ENCODE measurements around the gene CPAMD8.

The CPAMD8 gene

GRCh38 chr19:17022738-17023137, 3.9 kb downstream of the CPAMD8 start:
- Histone ChIP-seq H4K8ac (ENCODE audit: low read depth, low read length) (no peak overlapping the region), H3K79me1 (ENCODE audit: low read length) (peaks cover 9% of the 10 kb centered on the region), H3K4ac (ENCODE audit: low read depth, low read length) (no peak overlapping the region), H3K27ac (ENCODE audit: low read depth, low read length) (no peak overlapping the region), H3K23ac (ENCODE audit: low read length) (no peak overlapping the region), H3K27me3 (ENCODE audit: insufficient read depth, low read length) (no peaks in the 10 kb centered on the region), H2AFZ (ENCODE audit: insufficient read depth, low read length, poor library complexity) (no peak overlapping the region), H4K12ac (ENCODE audit: low read depth, low read length) (no peak overlapping the region), H2BK120ac (ENCODE audit: insufficient read depth, low read length, poor library complexity) (peak overlapping the region; percentile 25), H3K4me2 (ENCODE audit: low read length) (no peak overlapping the region), H2AK5ac (ENCODE audit: low read length) (peak overlapping the region; percentile 57), H3K4me3 (ENCODE audit: low read depth, low read length) (no peak overlapping the region), H3K9ac (ENCODE audit: low read length) (no peak overlapping the region), H4K91ac (ENCODE audit: low read depth, low read length) (peak overlapping the region; percentile 13), H3K36me3 (ENCODE audit: control insufficient read depth in 1 of 2, insufficient read depth in 2 of 2, low read length in 2 of 2) (no peaks in the 10 kb centered on the region), H2BK12ac (ENCODE audit: low read length) (peak overlapping the region; percentile 8), H3K9me3 (ENCODE audit: insufficient read depth, low read depth, low read length) (peaks cover 3% of the 10 kb centered on the region), H3K14ac (ENCODE audit: low read length) (no peak overlapping the region), H2BK5ac (ENCODE audit: low read depth, low read length, poor library complexity) (no peak overlapping the region), H3K18ac (ENCODE audit: low read length) (peak overlapping the region; percentile 5), H3K79me2 (ENCODE audit: control insufficient read depth, insufficient read depth, low read length, poor library complexity) (no peaks in the 10 kb centered on the region), H3K4me1 (ENCODE audit: control insufficient read depth in 1 of 2, insufficient read depth in 2 of 2, low read length in 2 of 2) (peaks cover 11 to 28% of the 10 kb centered on the region in 2 experiments)
- no CpG with 5 or more reads among the region's 7 CpGs for WGBS (ENCODE audit: extremely low coverage, insufficient coverage, insufficient read length)
- no peak for DNase-seq

GRCh38 chr19:17021793-17022590, 4.6 kb downstream of the CPAMD8 start:
- no peaks in the 10 kb centered on the region for H3K79me2 ChIP-seq (ENCODE audit: control insufficient read depth, insufficient read depth, low read length, poor library complexity)
- H3K23ac ChIP-seq (ENCODE audit: low read length), result no peak overlapping the region
- H3K27ac ChIP-seq (ENCODE audit: low read depth, low read length), result no peak overlapping the region
- H3K4ac ChIP-seq (ENCODE audit: low read depth, low read length), result no peak overlapping the region
- H3K4me1 ChIP-seq (ENCODE audit: control insufficient read depth in 1 of 2, insufficient read depth in 2 of 2, low read length in 2 of 2), result peaks cover 11 to 28% of the 10 kb centered on the region in 2 experiments
- H3K9ac ChIP-seq (ENCODE audit: low read length), result no peak overlapping the region
- no peak overlapping the region for H3K4me3 ChIP-seq (ENCODE audit: low read depth, low read length)
- H2AK5ac ChIP-seq (ENCODE audit: low read length), result no peak overlapping the region
- no peak overlapping the region for H3K18ac ChIP-seq (ENCODE audit: low read length)
- peaks cover 9% of the 10 kb centered on the region for H3K79me1 ChIP-seq (ENCODE audit: low read length)
- H3K4me2 ChIP-seq (ENCODE audit: low read length), result no peak overlapping the region
- H3K27me3 ChIP-seq (ENCODE audit: insufficient read depth, low read length), result no peaks in the 10 kb centered on the region
- H2BK5ac ChIP-seq (ENCODE audit: low read depth, low read length, poor library complexity), result no peak overlapping the region
- WGBS (ENCODE audit: extremely low coverage, insufficient coverage, insufficient read length), result no CpG with 5 or more reads among the region's 12 CpGs
- no peaks in the 10 kb centered on the region for H3K36me3 ChIP-seq (ENCODE audit: control insufficient read depth in 1 of 2, insufficient read depth in 2 of 2, low read length in 2 of 2)
- DNase-seq, result peak; percentile 95 to 98
- H4K91ac ChIP-seq (ENCODE audit: low read depth, low read length), result peak overlapping the region; percentile 13
- no peak overlapping the region for H2BK120ac ChIP-seq (ENCODE audit: insufficient read depth, low read length, poor library complexity)
- H3K9me3 ChIP-seq (ENCODE audit: insufficient read depth, low read depth, low read length), result peaks cover 3% of the 10 kb centered on the region
- no peak overlapping the region for H3K14ac ChIP-seq (ENCODE audit: low read length)
- H2BK12ac ChIP-seq (ENCODE audit: low read length), result no peak overlapping the region
- no peak overlapping the region for H2AFZ ChIP-seq (ENCODE audit: insufficient read depth, low read length, poor library complexity)
- H4K12ac ChIP-seq (ENCODE audit: low read depth, low read length), result no peak overlapping the region
- H4K8ac ChIP-seq (ENCODE audit: low read depth, low read length), result no peak overlapping the region

- H2BK12ac ChIP-seq (ENCODE audit: low read length), result no peak overlapping the region
- no peak overlapping the region for H3K9ac ChIP-seq (ENCODE audit: low read length)
- H3K4ac ChIP-seq (ENCODE audit: low read depth, low read length), result no peak overlapping the region
- peak overlapping the region; percentile 34 for H4K91ac ChIP-seq (ENCODE audit: low read depth, low read length)
- no peak overlapping the region for H2BK5ac ChIP-seq (ENCODE audit: low read depth, low read length, poor library complexity)
- no peak overlapping the region for H2AK5ac ChIP-seq (ENCODE audit: low read length)
- H3K4me2 ChIP-seq (ENCODE audit: low read length), result no peak overlapping the region
- no peaks in the 10 kb centered on the region for H3K79me2 ChIP-seq (ENCODE audit: control insufficient read depth, insufficient read depth, low read length, poor library complexity)
- WGBS (ENCODE audit: extremely low coverage, insufficient coverage, insufficient read length), result no CpG with 5 or more reads among the region's 1 CpG
- no peak overlapping the region for H3K4me3 ChIP-seq (ENCODE audit: low read depth, low read length)
- H3K4me1 ChIP-seq (ENCODE audit: control insufficient read depth in 1 of 2, insufficient read depth in 2 of 2, low read length in 2 of 2), result peaks cover 10 to 27% of the 10 kb centered on the region in 2 experiments
- H3K23ac ChIP-seq (ENCODE audit: low read length), result no peak overlapping the region
- H2BK120ac ChIP-seq (ENCODE audit: insufficient read depth, low read length, poor library complexity), result no peak overlapping the region
- no peak for DNase-seq
- no peak overlapping the region for H4K12ac ChIP-seq (ENCODE audit: low read depth, low read length)
- H2AFZ ChIP-seq (ENCODE audit: insufficient read depth, low read length, poor library complexity), result no peak overlapping the region
- H3K9me3 ChIP-seq (ENCODE audit: insufficient read depth, low read depth, low read length), result peaks cover 3% of the 10 kb centered on the region
- H3K27me3 ChIP-seq (ENCODE audit: insufficient read depth, low read length), result no peaks in the 10 kb centered on the region
- H3K79me1 ChIP-seq (ENCODE audit: low read length), result peaks cover 9% of the 10 kb centered on the region
- H3K27ac ChIP-seq (ENCODE audit: low read depth, low read length), result no peak overlapping the region
- H3K18ac ChIP-seq (ENCODE audit: low read length), result no peak overlapping the region
- no peak overlapping the region for H4K8ac ChIP-seq (ENCODE audit: low read depth, low read length)
- H3K36me3 ChIP-seq (ENCODE audit: control insufficient read depth in 1 of 2, insufficient read depth in 2 of 2, low read length in 2 of 2), result no peaks in the 10 kb centered on the region
- H3K14ac ChIP-seq (ENCODE audit: low read length), result no peak overlapping the region
Observed at GRCh38 chr19:17021328-17021727, 5.3 kb downstream of the CPAMD8 start.

GRCh38 chr19:17020823-17021222, 5.8 kb downstream of the CPAMD8 start:
- WGBS (ENCODE audit: extremely low coverage, insufficient coverage, insufficient read length), result no CpG with 5 or more reads among the region's 2 CpGs
- no peak overlapping the region for H3K4me2 ChIP-seq (ENCODE audit: low read length)
- H3K9ac ChIP-seq (ENCODE audit: low read length), result no peak overlapping the region
- no peak overlapping the region for H2BK120ac ChIP-seq (ENCODE audit: insufficient read depth, low read length, poor library complexity)
- H3K4me1 ChIP-seq (ENCODE audit: control insufficient read depth in 1 of 2, insufficient read depth in 2 of 2, low read length in 2 of 2), result peaks cover 6 to 22% of the 10 kb centered on the region in 2 experiments
- DNase-seq, result peak in 1 of 2 donors; percentile 26
- no peak overlapping the region for H4K91ac ChIP-seq (ENCODE audit: low read depth, low read length)
- no peak overlapping the region for H2AFZ ChIP-seq (ENCODE audit: insufficient read depth, low read length, poor library complexity)
- no peak overlapping the region for H3K4me3 ChIP-seq (ENCODE audit: low read depth, low read length)
- peaks cover 6% of the 10 kb centered on the region for H3K79me1 ChIP-seq (ENCODE audit: low read length)
- H2AK5ac ChIP-seq (ENCODE audit: low read length), result no peak overlapping the region
- no peak overlapping the region for H2BK12ac ChIP-seq (ENCODE audit: low read length)
- no peak overlapping the region for H2BK5ac ChIP-seq (ENCODE audit: low read depth, low read length, poor library complexity)
- no peaks in the 10 kb centered on the region for H3K36me3 ChIP-seq (ENCODE audit: control insufficient read depth in 1 of 2, insufficient read depth in 2 of 2, low read length in 2 of 2)
- H3K23ac ChIP-seq (ENCODE audit: low read length), result no peak overlapping the region
- no peak overlapping the region for H4K12ac ChIP-seq (ENCODE audit: low read depth, low read length)
- no peaks in the 10 kb centered on the region for H3K79me2 ChIP-seq (ENCODE audit: control insufficient read depth, insufficient read depth, low read length, poor library complexity)
- no peak overlapping the region for H3K4ac ChIP-seq (ENCODE audit: low read depth, low read length)
- H3K14ac ChIP-seq (ENCODE audit: low read length), result no peak overlapping the region
- H3K27ac ChIP-seq (ENCODE audit: low read depth, low read length), result no peak overlapping the region
- no peak overlapping the region for H4K8ac ChIP-seq (ENCODE audit: low read depth, low read length)
- peaks cover 3% of the 10 kb centered on the region for H3K9me3 ChIP-seq (ENCODE audit: insufficient read depth, low read depth, low read length)
- H3K18ac ChIP-seq (ENCODE audit: low read length), result no peak overlapping the region
- H3K27me3 ChIP-seq (ENCODE audit: insufficient read depth, low read length), result no peaks in the 10 kb centered on the region
